Measurements from ENCODE around the gene EIF5A.

- TF ChIP-seq POLR2A (IDR thresholded peaks at IDR 0.05; ENCODE audit: low read depth, low read length) (no peak), POLR2AphosphoS5 (IDR thresholded peaks at IDR 0.05; ENCODE audit: insufficient read depth, low read depth, low read length) (no peak)
These were observed 26.8 kb upstream of the EIF5A start for GRCh38 chr17:7280519-7281073.

Data from endothelial cell of umbilical vein (primary cell).